ENCODE measurements around the gene HMCN1.
"Not testable (repeated sequence)": the region's sequence is repeated elsewhere in the genome, so short reads cannot be mapped to it uniquely, and the experiment has no call there.

HMCN1 gene

DNA sequence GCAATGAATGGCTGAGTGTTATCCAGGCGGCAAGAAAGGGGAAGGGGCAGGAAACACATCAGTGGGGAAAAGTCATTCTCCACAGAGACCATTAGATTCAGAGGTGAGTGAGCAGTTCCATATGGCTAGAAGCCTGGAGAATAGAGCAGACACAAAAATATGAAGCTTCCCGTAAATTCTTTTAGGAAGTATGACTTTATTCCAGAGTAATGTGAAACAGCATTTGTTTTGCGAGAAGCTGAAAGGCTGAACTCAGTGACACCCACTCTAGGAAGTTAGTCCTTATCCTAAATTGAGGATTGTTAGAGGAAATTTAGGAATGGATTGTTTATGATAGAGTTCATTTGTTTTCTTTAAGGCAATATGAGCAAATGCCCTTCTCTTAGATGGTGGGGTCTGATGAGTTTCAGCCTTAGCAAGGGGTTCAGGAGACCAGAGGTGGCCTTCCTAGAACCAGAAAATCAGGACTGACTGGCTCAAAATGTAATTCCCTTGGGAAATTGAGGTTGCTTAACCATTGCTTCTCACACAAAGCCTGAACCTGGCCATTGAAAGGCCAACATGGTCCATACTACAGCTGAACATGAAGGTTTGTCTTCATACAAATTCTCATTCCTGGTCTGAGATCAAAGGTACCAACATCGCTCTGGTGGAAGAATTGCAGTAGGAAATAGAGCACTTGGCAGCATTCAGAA is 473.3 kb downstream of the HMCN1 start:
- no peak overlapping the region for H3K4me3 ChIP-seq (replicated peaks; ENCODE audit: low read depth, low read length)
- DNase-seq (ENCODE audit: extremely low read depth, low read depth): no peak
- TF ChIP-seq, protein P1, sequence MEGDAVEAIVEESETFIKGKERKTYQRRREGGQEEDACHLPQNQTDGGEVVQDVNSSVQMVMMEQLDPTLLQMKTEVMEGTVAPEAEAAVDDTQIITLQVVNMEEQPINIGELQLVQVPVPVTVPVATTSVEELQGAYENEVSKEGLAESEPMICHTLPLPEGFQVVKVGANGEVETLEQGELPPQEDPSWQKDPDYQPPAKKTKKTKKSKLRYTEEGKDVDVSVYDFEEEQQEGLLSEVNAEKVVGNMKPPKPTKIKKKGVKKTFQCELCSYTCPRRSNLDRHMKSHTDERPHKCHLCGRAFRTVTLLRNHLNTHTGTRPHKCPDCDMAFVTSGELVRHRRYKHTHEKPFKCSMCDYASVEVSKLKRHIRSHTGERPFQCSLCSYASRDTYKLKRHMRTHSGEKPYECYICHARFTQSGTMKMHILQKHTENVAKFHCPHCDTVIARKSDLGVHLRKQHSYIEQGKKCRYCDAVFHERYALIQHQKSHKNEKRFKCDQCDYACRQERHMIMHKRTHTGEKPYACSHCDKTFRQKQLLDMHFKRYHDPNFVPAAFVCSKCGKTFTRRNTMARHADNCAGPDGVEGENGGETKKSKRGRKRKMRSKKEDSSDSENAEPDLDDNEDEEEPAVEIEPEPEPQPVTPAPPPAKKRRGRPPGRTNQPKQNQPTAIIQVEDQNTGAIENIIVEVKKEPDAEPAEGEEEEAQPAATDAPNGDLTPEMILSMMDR (IDR thresholded peaks at IDR 0.05; ENCODE audit: low read depth, low read length, missing control alignments): no peak

DNA sequence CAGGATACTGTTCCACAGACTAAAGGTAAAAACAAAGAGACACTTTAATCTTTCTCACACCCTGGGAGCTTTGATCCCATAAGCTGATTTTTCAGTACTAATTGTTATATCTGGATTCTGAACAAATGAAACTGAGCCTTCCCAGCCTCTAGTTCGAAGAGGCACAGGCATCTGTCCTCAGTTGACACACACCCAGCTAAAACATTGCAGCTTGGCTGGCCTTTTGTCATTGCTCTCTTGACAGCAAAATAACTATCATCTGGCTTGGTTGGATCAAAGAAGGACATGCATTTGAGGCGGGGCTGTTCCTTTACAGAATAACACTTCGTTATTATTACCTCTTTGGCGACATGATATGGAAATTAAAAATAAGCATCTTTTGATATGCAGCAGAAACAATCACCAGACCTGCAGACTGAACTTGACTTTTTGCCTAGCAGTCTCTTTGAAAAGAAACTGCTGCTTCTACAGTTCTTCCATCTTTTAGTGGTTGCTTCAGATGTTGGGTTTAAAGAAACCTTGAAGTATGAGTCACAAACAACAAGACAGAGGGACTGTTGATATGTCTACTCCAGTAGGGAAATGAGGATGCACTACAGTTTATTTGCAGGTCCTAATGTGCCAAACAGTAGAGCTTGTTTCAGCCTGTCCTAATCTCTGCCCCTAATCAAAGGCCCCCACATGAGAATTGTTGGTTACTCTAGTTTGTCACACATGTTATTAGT is 474.4 kb downstream of the HMCN1 start:
- TF ChIP-seq, protein P1 (IDR thresholded peaks at IDR 0.05; ENCODE audit: low read depth, low read length, missing control alignments): no peak
- no peak for DNase-seq (ENCODE audit: extremely low read depth, low read depth)
- no peak overlapping the region for H3K4me3 ChIP-seq (replicated peaks; ENCODE audit: low read depth, low read length)

DNA sequence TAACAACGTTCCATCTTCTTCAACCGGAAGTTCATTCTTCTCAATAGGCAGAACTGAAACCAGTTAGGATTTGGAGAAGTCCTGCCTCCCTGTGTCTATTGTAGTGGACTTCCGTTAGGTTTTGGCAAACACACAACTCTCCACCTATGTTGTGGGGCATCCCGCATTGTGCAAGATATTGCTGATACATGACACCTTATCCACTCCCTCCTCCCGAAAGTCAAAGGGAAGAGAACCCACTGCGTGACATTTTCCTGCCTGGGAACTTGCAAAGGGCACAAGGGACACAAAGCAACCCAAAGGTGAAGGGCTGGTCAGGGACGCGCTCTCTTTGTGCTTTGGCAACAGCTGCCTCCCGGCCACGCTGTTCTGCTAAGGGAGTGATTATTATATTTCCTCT is 476.1 kb downstream of the HMCN1 start:
- DNase-seq (ENCODE audit: extremely low read depth, low read depth): no peak
- TF ChIP-seq, protein P1 (IDR thresholded peaks at IDR 0.05; ENCODE audit: low read depth, low read length, missing control alignments): no peak
- no peak overlapping the region for H3K4me3 ChIP-seq (replicated peaks; ENCODE audit: low read depth, low read length)

DNA sequence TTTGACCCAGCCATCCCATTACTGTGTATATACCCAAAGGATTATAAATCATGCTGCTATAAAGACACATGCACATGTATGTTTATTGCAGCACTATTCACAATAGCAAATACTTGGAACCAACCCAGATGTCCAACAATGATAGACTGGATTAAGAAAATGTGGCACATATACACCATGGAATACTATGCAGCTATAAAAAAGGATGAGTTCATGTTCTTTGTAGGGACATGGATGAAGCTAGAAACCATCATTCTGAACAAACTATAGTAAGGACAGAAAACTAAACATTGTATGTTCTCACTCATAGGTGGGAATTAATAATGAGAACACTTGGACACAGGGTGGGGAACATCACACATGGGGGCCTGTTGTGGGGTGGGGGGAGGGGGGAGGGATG is 477.4 kb downstream of the HMCN1 start:
- not testable (repeated sequence) for DNase-seq (ENCODE audit: extremely low read depth, low read depth); H3K4me3 ChIP-seq (replicated peaks; ENCODE audit: low read depth, low read length)

DNA sequence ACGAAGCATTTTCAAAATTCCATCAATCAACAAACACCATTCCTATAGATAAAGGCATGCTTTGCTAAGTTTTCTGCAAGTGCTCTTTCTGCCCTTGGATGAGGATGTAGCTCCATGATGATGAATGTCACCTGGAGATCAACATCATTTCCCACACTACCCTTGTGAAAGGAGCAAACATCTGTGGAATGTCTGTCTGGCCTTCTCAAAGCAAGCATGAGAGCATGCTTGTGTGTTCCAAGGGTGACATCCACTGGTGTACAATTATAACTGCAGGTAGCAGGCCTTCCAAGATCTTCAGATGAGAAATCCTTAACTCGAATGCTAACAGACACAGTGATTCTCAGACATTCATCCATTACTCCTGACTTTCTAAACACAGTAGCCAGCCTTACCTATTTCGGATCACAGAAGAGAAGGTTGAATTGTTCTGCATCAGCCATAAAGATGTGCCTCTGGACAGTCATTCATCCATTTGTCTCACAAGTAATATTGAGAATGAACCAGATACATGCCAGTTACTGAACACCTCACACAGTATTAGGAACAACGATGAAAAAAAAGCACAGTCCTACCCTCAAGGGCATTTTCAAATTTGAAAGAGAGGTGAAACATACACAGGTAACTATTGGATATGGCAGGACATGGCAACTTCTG is 478.5 kb downstream of the HMCN1 start:
- TF ChIP-seq, protein P1 (IDR thresholded peaks at IDR 0.05; ENCODE audit: low read depth, low read length, missing control alignments): peak; percentile 73
- peak; percentile 91 for DNase-seq (ENCODE audit: extremely low read depth, low read depth)
- H3K4me3 ChIP-seq (replicated peaks; ENCODE audit: low read depth, low read length): no peak overlapping the region

DNA sequence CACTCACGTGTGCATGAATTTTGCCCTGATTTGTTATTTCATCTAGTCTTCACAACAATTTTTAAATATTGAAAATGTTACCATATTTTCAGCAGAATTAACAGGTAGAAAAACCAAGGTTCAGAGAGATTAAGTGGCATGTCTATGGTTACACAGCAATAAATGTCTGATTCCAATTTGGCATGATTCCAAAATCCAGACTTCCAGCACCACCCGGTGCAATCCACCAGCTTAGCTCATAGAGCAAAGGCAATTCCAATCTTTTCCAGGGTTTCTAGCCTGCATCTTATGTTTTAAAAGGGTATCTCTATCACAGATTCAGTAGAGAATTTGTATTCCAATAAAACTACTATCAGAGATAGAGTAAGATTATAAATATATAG is 479.0 kb downstream of the HMCN1 start:
- no peak overlapping the region for H3K4me3 ChIP-seq (replicated peaks; ENCODE audit: low read depth, low read length)
- DNase-seq (ENCODE audit: extremely low read depth, low read depth): no peak
- TF ChIP-seq, protein P1 (IDR thresholded peaks at IDR 0.05; ENCODE audit: low read depth, low read length, missing control alignments): no peak

DNA sequence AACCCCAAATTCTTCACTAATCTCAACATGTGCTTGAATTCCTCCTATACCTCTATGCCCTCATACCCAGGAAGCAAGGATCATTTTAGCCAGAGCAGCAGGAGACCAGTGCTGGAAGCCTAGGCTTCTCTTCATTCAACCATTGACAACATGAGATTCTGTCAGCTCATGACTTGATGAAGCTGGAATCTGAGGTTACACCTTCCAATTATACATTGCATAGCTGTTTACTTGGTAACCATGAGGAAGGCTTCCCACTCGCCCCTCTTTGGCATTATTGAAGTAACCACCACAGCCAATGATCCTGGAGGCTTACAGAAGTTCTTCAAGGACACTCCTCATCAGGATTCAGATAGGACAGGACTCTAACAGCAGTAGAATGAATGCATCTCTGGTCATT is 480.6 kb downstream of the HMCN1 start:
- TF ChIP-seq, protein P1 (IDR thresholded peaks at IDR 0.05; ENCODE audit: low read depth, low read length, missing control alignments): no peak
- H3K4me3 ChIP-seq (replicated peaks; ENCODE audit: low read depth, low read length): no peak overlapping the region
- no peak for DNase-seq (ENCODE audit: extremely low read depth, low read depth)
